Large intestine (tissue), 3 donors: ENCODE data around the gene ATOH7. TPM values are rescaled to one million over a fixed set of nuclear protein-coding genes. Genes with fewer than 3 reads are reported as not detected.
A peak's percentile ranks its signal among the peaks of the same experiment; 100 is the strongest.
"Not testable (repeated sequence)": the region's sequence is repeated elsewhere in the genome, so short reads cannot be mapped to it uniquely, and the experiment has no call there.

Experiments used
- DNase-seq, 2 donors: peaks; one replicate each; pipeline versions ENCODE4 v3.0.0 to v3.0.0-alpha.2; 2013
- H3K27ac ChIP-seq: one replicate; pipeline ENCODE4 v1.5.1; 2013; ENCODE audit warnings: low read length
- H3K27me3 ChIP-seq: 2 replicates; pipeline ENCODE4 v1.6.1; 2013; ENCODE audit warnings: low read length; ENCODE audit not compliant: control insufficient read depth, insufficient read depth
- H3K36me3 ChIP-seq: 2 replicates; pipeline ENCODE4 v1.6.1; 2013; ENCODE audit warnings: low read length; ENCODE audit not compliant: control insufficient read depth, insufficient read depth
- H3K4me1 ChIP-seq: one replicate; pipeline ENCODE4 v1.6.1; 2013; ENCODE audit warnings: low read length; ENCODE audit not compliant: control insufficient read depth, insufficient read depth
- H3K4me3 ChIP-seq: one replicate; pipeline ENCODE4 v1.5.1; 2013; ENCODE audit warnings: low read length
- H3K9me3 ChIP-seq: one replicate; pipeline ENCODE4 v1.6.1; 2013; ENCODE audit warnings: mild to moderate bottlenecking, low read depth, low read length, moderate library complexity; ENCODE audit not compliant: control insufficient read depth
- WGBS: methylation state at CpG from one replicate; pipeline ENCODE4 v1.1.5; 2013; ENCODE audit warnings: low lambda C conversion rate; ENCODE audit not compliant: insufficient coverage; 5-methylcytosine and 5-hydroxymethylcytosine counted together
- polyA plus RNA-seq: library from polyadenylated mRNA; unstranded; fragments of 120-200 nt; gene quantifications from one replicate; pipeline ENCODE4 v1.2.1, GENCODE V29; 2013

The ATOH7 gene
- polyA plus RNA-seq, 1 donor: 1.4 TPM

- H3K4me1 ChIP-seq: no peaks in the 10 kb centered on the region
- no peaks in the 10 kb centered on the region for H3K27me3 ChIP-seq
- 83% methylated on average over 1 of the region's 4 CpGs for WGBS
- no peaks in the 10 kb centered on the region for H3K36me3 ChIP-seq
- H3K9me3 ChIP-seq: no peaks in the 10 kb centered on the region
- no peak overlapping the region for H3K4me3 ChIP-seq
- DNase-seq: no peak
- no peak overlapping the region for H3K27ac ChIP-seq
These were observed 13.1 kb downstream of the ATOH7 start for GRCh38 chr10:68218786-68219185.

DNA sequence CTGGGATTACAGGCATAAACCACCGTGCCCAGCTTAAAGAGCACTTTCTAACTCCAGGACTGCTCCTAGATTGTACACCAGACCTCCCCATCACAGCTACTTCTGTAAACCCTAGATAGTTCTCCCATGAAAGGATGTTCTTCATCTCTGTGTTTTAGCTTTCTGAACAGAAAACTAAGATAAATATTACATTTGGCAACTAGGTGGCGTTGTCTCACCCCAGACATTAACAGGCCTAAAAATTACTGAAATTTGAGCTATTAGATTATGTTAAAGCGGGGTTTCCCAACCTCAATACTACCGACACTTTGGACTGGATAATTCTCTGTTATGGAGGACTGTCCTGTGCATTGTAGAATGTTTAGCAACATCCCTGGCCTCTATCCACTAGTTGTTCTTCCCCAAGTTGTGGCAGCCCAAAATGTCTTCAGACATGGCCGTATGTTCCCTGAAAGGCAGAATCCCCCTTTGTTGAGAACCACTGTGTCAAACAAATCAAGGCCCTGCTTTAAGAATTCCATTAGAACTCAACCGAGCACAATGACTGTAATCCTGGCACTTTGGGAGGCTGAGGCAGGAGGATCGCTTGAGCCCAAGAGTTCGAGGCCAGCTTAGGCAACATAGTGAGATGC is 19.1 kb downstream of the ATOH7 start:
- WGBS: no CpG with 5 or more reads among the region's 8 CpGs
- no peaks in the 10 kb centered on the region for H3K4me1 ChIP-seq
- H3K27ac ChIP-seq: no peak overlapping the region
- DNase-seq: peak in 1 of 2 donors; percentile 7
- H3K4me3 ChIP-seq: no peak overlapping the region
- H3K36me3 ChIP-seq: no peaks in the 10 kb centered on the region
- no peaks in the 10 kb centered on the region for H3K9me3 ChIP-seq
- H3K27me3 ChIP-seq: no peaks in the 10 kb centered on the region

- Histone ChIP-seq H3K4me1 (no peaks in the 10 kb centered on the region), H3K27me3 (no peaks in the 10 kb centered on the region), H3K27ac (no peak overlapping the region), H3K4me3 (no peak overlapping the region), H3K9me3 (no peaks in the 10 kb centered on the region), H3K36me3 (no peaks in the 10 kb centered on the region)
- DNase-seq: no peak
- WGBS: no CpG with 5 or more reads among the region's 1 CpG
These were observed 20.2 kb downstream of the ATOH7 start for GRCh38 chr10:68211669-68212068.

GRCh38 chr10:68208424-68209042 is 23.4 kb downstream of the ATOH7 start:
- peak; percentile 39 to 54 for DNase-seq
- H3K9me3 ChIP-seq: no peaks in the 10 kb centered on the region
- no peak overlapping the region for H3K27ac ChIP-seq
- H3K4me1 ChIP-seq: no peaks in the 10 kb centered on the region
- H3K4me3 ChIP-seq: no peak overlapping the region
- no peaks in the 10 kb centered on the region for H3K36me3 ChIP-seq
- no CpG with 5 or more reads among the region's 10 CpGs for WGBS
- H3K27me3 ChIP-seq: no peaks in the 10 kb centered on the region

GRCh38 chr10:68202960-68203353 is 29.0 kb downstream of the ATOH7 start:
- WGBS: no CpG with 5 or more reads among the region's 5 CpGs
- Histone ChIP-seq H3K4me1 (no peaks in the 10 kb centered on the region), H3K27ac (no peak overlapping the region), H3K9me3 (no peaks in the 10 kb centered on the region), H3K36me3 (no peaks in the 10 kb centered on the region), H3K4me3 (no peak overlapping the region), H3K27me3 (no peaks in the 10 kb centered on the region)
- DNase-seq: no peak

- no peak for DNase-seq
- Histone ChIP-seq H3K4me3 (no peak overlapping the region), H3K9me3 (no peaks in the 10 kb centered on the region), H3K36me3 (no peaks in the 10 kb centered on the region), H3K27me3 (no peaks in the 10 kb centered on the region), H3K27ac (no peak overlapping the region), H3K4me1 (no peaks in the 10 kb centered on the region)
- no CpG with 5 or more reads among the region's 3 CpGs for WGBS
These were observed 35.2 kb downstream of the ATOH7 start for GRCh38 chr10:68196701-68197100.

DNA sequence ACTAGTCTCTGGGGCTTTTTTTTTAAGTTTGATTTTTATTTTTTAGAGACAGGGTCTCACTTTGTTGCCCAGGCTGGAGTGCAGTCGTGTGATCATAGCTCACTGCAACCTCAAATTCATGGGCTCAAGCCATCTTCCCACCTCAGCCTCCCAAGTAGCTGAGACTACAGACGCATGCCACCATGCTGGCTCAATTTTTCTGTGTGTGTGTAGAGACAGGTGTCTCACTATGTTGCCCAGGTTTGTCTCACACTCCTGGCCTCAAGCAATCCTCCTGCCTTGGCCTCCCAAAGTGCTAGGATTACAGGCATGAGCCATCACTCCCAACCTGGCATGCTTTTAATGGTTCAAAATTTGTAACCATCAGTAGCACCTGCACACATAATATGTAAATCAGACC is 36.1 kb downstream of the ATOH7 start:
- WGBS: no CpG with 5 or more reads among the region's 2 CpGs
- DNase-seq, H3K4me1 ChIP-seq, H3K36me3 ChIP-seq, H3K9me3 ChIP-seq, H3K27me3 ChIP-seq, H3K4me3 ChIP-seq, H3K27ac ChIP-seq: not testable (repeated sequence)

DNA sequence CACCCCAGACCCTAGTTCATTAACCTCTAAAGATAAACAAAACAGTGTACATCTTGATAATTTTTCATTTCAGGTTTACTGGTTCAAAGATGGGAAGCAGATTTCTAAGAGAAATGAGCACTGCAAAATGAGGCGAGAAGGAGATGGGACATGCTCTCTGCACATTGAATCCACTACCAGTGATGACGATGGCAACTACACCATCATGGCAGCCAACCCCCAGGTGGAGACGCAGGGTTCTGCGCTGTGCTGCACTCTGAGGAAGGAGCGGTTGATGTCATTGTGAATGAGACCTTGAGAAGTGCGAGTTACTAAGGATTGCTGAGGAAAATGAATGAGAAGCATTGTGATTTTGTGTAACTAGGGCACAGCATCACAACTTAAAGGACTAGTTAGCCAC is 37.6 kb downstream of the ATOH7 start:
- 72% methylated on average over 4 of the region's 6 CpGs for WGBS
- no peaks in the 10 kb centered on the region for H3K36me3 ChIP-seq
- no peak overlapping the region for H3K27ac ChIP-seq
- H3K9me3 ChIP-seq: no peaks in the 10 kb centered on the region
- H3K27me3 ChIP-seq: no peaks in the 10 kb centered on the region
- DNase-seq: no peak
- no peak overlapping the region for H3K4me3 ChIP-seq
- no peaks in the 10 kb centered on the region for H3K4me1 ChIP-seq

DNA sequence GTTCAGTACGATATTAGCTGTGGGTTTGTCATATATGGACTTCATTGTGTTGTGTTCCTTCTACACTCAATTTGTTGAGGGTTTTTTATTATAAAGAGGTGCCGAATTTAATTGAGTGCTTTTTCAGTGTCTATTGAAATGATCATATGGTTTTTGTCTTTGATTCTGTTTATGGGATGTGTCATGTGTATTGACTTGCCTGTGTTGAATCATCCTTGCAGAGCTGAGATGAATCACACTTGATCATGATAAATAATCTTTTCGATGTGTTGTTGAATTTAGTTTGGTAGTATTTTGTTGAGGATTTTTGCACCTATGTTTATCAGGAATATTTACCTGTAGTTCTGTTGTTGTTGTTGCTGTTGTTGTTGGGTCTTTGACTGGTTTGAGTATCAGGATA is 39.8 kb downstream of the ATOH7 start:
- no peaks in the 10 kb centered on the region for H3K27me3 ChIP-seq
- no peak for DNase-seq
- H3K9me3 ChIP-seq: no peaks in the 10 kb centered on the region
- no peak overlapping the region for H3K27ac ChIP-seq
- no peaks in the 10 kb centered on the region for H3K4me1 ChIP-seq
- H3K36me3 ChIP-seq: no peaks in the 10 kb centered on the region
- WGBS: 100% methylated on average over 1 of the region's 3 CpGs
- H3K4me3 ChIP-seq: no peak overlapping the region

DNA sequence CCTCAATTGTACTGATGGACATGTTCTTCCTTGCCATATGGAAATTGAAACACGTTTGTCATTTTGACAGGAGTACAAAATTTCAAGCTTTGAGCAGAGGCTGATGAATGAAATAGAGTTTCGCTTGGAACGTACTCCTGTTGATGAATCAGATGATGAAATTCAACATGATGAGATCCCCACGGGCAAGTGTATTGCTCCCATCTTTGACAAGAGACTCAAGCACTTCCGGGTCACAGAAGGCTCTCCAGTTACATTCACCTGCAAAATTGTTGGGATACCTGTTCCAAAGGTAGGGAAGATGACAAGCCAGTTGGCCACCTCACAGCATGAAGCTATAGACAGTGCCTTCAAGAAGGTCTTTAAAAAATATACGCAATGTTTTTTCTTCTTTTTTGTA is 43.1 kb downstream of the ATOH7 start:
- Histone ChIP-seq H3K27me3 (peaks cover 5% of the 10 kb centered on the region), H3K9me3 (no peaks in the 10 kb centered on the region), H3K4me3 (no peak overlapping the region), H3K36me3 (no peaks in the 10 kb centered on the region), H3K27ac (no peak overlapping the region), H3K4me1 (no peaks in the 10 kb centered on the region)
- WGBS: 100% methylated on average over 1 of the region's 6 CpGs
- no peak for DNase-seq

- Histone ChIP-seq H3K27me3 (peaks cover 5% of the 10 kb centered on the region), H3K27ac (no peak overlapping the region), H3K4me1 (no peaks in the 10 kb centered on the region), H3K9me3 (no peaks in the 10 kb centered on the region), H3K4me3 (no peak overlapping the region), H3K36me3 (no peaks in the 10 kb centered on the region)
- no peak for DNase-seq
- 100% methylated on average over 1 of the region's 2 CpGs for WGBS
These were observed 46.8 kb downstream of the ATOH7 start for GRCh38 chr10:68185085-68185484.
